K562 (cell line): ENCODE data around the gene GIGYF2. TPM values are rescaled to one million over a fixed set of nuclear protein-coding genes. Genes with fewer than 3 reads are reported as not detected.

Source experiments
- ATAC-seq: fragments of 200-7000 bp; cut with Tn5 transposase; 3 replicates; pipeline ENCODE4 v1.9.1; 2020; ENCODE audit warnings: moderate library complexity
- BruUV-seq: library from RNA; stranded (reverse); fragments of 400-500 nt; replicated peaks from 2 replicates; lab custom pipeline; 2021; lab: Mats Ljungman, UMichigan
- CTCF ChIA-PET: fragments of 300-600 bp; formaldehyde crosslinking; extraction: SDS; loops from one replicate; lab custom pipeline; 2021; ENCODE audit warnings: low intra/inter-chr PET ratio; lab: Yijun Ruan, JAX
- POLR2A ChIA-PET: fragments of 300-600, 350-650 bp; sonication (Branson Sonifier 250); formaldehyde crosslinking; extraction: SDS; loops from one replicate; lab custom pipeline; 2021; ENCODE audit warnings: antibody characterized with exemption, inconsistent platforms; lab: Yijun Ruan, JAX
- DNase-seq, 4 experiments: peaks; one replicate each; pipeline versions ENCODE4 v3.0.0 to v3.0.0-alpha.2; 2011 to 2018; ENCODE audit warnings: low spot score in 3 of 4, mixed read lengths in 3 of 4; ENCODE audit errors: extremely low read depth in 1 of 4
- FAIRE-seq: peaks from 2 replicates; lab custom pipeline; 2011; peaks lifted over from hg19 to GRCh38; lab: Jason Lieb, UNC
- H2AFZ ChIP-seq: 2 replicates; pipeline ENCODE4 v1.6.0; 2011; ENCODE audit warnings: low read depth, low read length, control low read depth, inconsistent platforms
- H3K27ac ChIP-seq: fragments of 200-600 bp; 3 replicates; pipeline ENCODE4 v1.8.0; 2011; ENCODE audit warnings: low read depth, mild to moderate bottlenecking, control low read depth, inconsistent platforms, low read length, moderate library complexity, mixed read lengths; ENCODE audit errors: extremely low read depth
- H3K27me3 ChIP-seq, 2 experiments: fragments of 300-600 bp in 1 of 2; 2 replicates in 1 of 2; 3 replicates in 1 of 2; pipeline versions ENCODE4 v1.6.0 to v1.8.0; 2011; ENCODE audit warnings: inconsistent platforms in 2 of 2, low read length in 2 of 2, mild to moderate bottlenecking in 1 of 2, mixed read lengths in 1 of 2, moderate library complexity in 1 of 2; ENCODE audit not compliant: control insufficient read depth in 2 of 2, insufficient read depth in 2 of 2
- H3K36me3 ChIP-seq: fragments of 300-600 bp; 3 replicates; pipeline ENCODE4 v1.8.0; 2011; ENCODE audit warnings: mild to moderate bottlenecking, low read length, inconsistent platforms; ENCODE audit not compliant: control insufficient read depth, insufficient read depth
- H3K4me1 ChIP-seq, 2 experiments: fragments of 200-600 bp in 1 of 2; replicated peaks in 1 of 2; 2 replicates in 1 of 2; 3 replicates in 1 of 2; pipeline versions ENCODE4 v1.5.1 to v1.8.0; 2011; ENCODE audit warnings: inconsistent platforms in 2 of 2, low read length in 2 of 2, mild to moderate bottlenecking in 1 of 2, mixed read lengths in 1 of 2, moderate library complexity in 1 of 2; ENCODE audit not compliant: control insufficient read depth in 2 of 2, insufficient read depth in 2 of 2
- H3K4me2 ChIP-seq: 2 replicates; pipeline ENCODE4 v1.6.1; 2011; ENCODE audit warnings: low read length, control low read depth, inconsistent platforms, mixed read lengths; ENCODE audit not compliant: insufficient read depth
- H3K4me3 ChIP-seq: fragments of 200-600 bp; sonication (generic), shearing (Covaris generic); 2 replicates; pipeline ENCODE4 v1.5.1; 2016; ENCODE audit warnings: control low read depth, inconsistent platforms
- H3K79me2 ChIP-seq: fragments of 200-600 bp; 3 replicates; pipeline ENCODE4 v1.8.0; 2011; ENCODE audit warnings: low read length, inconsistent platforms; ENCODE audit not compliant: control insufficient read depth, insufficient read depth
- H3K9ac ChIP-seq, 2 experiments: 2 replicates each; pipeline versions ENCODE4 v1.6.0 to v1.6.1; 2011; ENCODE audit warnings: low read depth in 2 of 2, low read length in 2 of 2, control low read depth in 1 of 2, inconsistent platforms in 1 of 2, mild to moderate bottlenecking in 1 of 2, mixed read lengths in 1 of 2; ENCODE audit not compliant: insufficient read depth in 1 of 2
- H3K9me1 ChIP-seq: one replicate; pipeline ENCODE4 v1.6.0; 2011; ENCODE audit warnings: inconsistent platforms, mild to moderate bottlenecking, low read length, moderate library complexity; ENCODE audit not compliant: control insufficient read depth, insufficient read depth
- H3K9me3 ChIP-seq: replicated peaks from 2 replicates; pipeline ENCODE4 v1.5.1; 2011; ENCODE audit warnings: low read depth, low read length, inconsistent platforms; ENCODE audit not compliant: control insufficient read depth, insufficient read depth
- H4K20me1 ChIP-seq: replicated peaks from 2 replicates; pipeline ENCODE4 v1.6.1; 2011; ENCODE audit warnings: low read length, inconsistent platforms, mixed read lengths; ENCODE audit not compliant: control insufficient read depth, insufficient read depth
- FOSL1 ChIP-seq: fragments of 200-800 bp; sonication (Bioruptor generic); conservative IDR thresholded peaks from 2 replicates; pipeline ENCODE4 v1.6.1; 2016; ENCODE audit warnings: missing genetic modification characterization, missing compliant biosample characterization
- FOXJ2 ChIP-seq: fragments of 200-800 bp; sonication (Bioruptor generic); IDR thresholded peaks from 2 replicates; pipeline ENCODE4 v1.6.1; 2016; ENCODE audit warnings: missing genetic modification characterization, missing compliant biosample characterization
- FOXK1 ChIP-seq: sonication (generic); formaldehyde crosslinking; IDR thresholded peaks from 2 replicates; pipeline ENCODE4 v1.8.0; 2022; ENCODE audit warnings: missing genetic modification reagents, mild to moderate bottlenecking, borderline replicate concordance
- GTF2F1 ChIP-seq: IDR thresholded peaks from 2 replicates; pipeline ENCODE4 v1.6.1; 2011; ENCODE audit warnings: low read depth, low read length, improper control_type of control experiment
- SETDB1 ChIP-seq: IDR thresholded peaks from one replicate; pipeline ENCODE4 v1.6.1; 2012; ENCODE audit warnings: low read length, control low read depth, inconsistent platforms
- SPI1 ChIP-seq: IDR thresholded peaks from 2 replicates; pipeline ENCODE4 v1.6.1; 2011; ENCODE audit warnings: low read depth, low read length, control low read depth, borderline replicate concordance
- in situ Hi-C: fragments of 300-500 bp; cut with MboI; formaldehyde crosslinking; loops from 4 replicates; pipeline ENCODE4 v1.15.0; 2018; ENCODE audit warnings: inconsistent platforms, mixed read lengths
- intact Hi-C: fragments of 100-400 bp; cut with micrococcal nuclease; formaldehyde crosslinking; loops from 2 replicates; pipeline ENCODE4 v1.14.2; 2022
- polyA plus RNA-seq, 8 experiments: library from polyadenylated mRNA; depleted of rRNA in 4 of 8; stranded (reverse) in 5 of 8; unstranded in 3 of 8; fragments of >200 nt; fragmentation: Nextera tagmentation in 2 of 8; fragmentation: Illumina TruSeq in 1 of 8; extraction: Ambion mirVana in 2 of 8; extraction: Trizol in 1 of 8; gene quantifications; 2 replicates each; pipeline versions ENCODE4 v1.2.1 to v1.2.3, GENCODE V29; 2011 to 2014; ENCODE audit warnings: inconsistent platforms in 1 of 8, missing spikeins in 1 of 8
- total RNA-seq, 7 experiments: library from RNA; depleted of rRNA in 6 of 7; stranded (reverse); fragments of >200 nt in 6 of 7; fragmentation: Illumina TruSeq in 2 of 7; extraction: Trizol in 2 of 7; gene quantifications; 2 replicates each; pipeline versions ENCODE4 v1.2.1 to v1.2.3, GENCODE V29; 2011 to 2021; ENCODE audit warnings: low replicate concordance in 1 of 7
- TF ChIP-seq, protein P1 (sequence below): fragments of 450-650 bp; IDR thresholded peaks from 2 replicates; pipeline ENCODE4 v1.7.1; 2018; ENCODE audit warnings: mild to moderate bottlenecking, low read depth; ENCODE audit not compliant: partially characterized antibody
- TF ChIP-seq, protein P2 (sequence below): IDR thresholded peaks from 3 replicates; pipeline ENCODE4 v1.6.1; 2011; ENCODE audit warnings: borderline replicate concordance, mild to moderate bottlenecking, moderate library complexity; ENCODE audit not compliant: insufficient read length; ENCODE audit errors: extremely low read depth

Gene GIGYF2
- total and polyA plus RNA-seq, 9 of the 15 experiments (the other 6 are each of a cell fraction or from before 2014, with no cell fraction given) = 12.7 to 52.7 (median 34.9) TPM

DNA sequence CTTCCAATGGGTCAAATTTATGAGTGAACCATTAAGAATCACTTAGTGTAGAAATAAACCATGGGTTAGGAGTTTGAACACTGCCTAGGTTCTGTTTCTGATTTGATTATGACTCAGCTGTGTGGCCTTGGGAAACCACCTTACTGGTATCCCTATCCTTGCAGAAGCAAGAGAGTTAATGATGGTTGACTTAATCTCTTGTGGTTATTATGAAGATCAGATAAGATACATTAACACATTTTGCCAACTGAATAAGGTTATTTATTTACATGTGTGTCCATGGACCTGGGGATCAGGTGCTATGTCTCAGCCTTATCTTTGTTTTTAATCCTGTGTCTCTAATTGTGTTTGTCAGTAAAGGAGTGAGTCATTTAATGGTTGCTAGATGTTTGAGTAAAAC, 84.6 kb downstream of the GIGYF2 start:
- no peak for DNase-seq
- no peaks in the 10 kb centered on the region for H3K79me2 ChIP-seq
- no peaks in the 10 kb centered on the region for H3K4me1 ChIP-seq
- H3K27me3 ChIP-seq = no peaks in the 10 kb centered on the region
- H3K36me3 ChIP-seq = peaks cover 22% of the 10 kb centered on the region
- intact Hi-C loops (no loop called here), in situ Hi-C loops (no loop called here)
- H3K9me1 ChIP-seq = no peaks in the 10 kb centered on the region
- no peak for FAIRE-seq
- H4K20me1 ChIP-seq = no peaks in the 10 kb centered on the region
- no TSS peak for BruUV-seq
- no peak overlapping the region for H3K4me3 ChIP-seq
- no peak overlapping the region for H3K27ac ChIP-seq
- no peak overlapping the region for H3K9ac ChIP-seq
- CTCF ChIA-PET = no interaction called here
- H3K4me2 ChIP-seq = no peak overlapping the region
- H3K9me3 ChIP-seq = no peaks in the 10 kb centered on the region
- ATAC-seq = no peak
- TF ChIP-seq GTF2F1 (no peak), FOSL1 (peak; percentile 55), FOXJ2 (tag) (peak; percentile 88)
- H2AFZ ChIP-seq = no peak overlapping the region
- POLR2A ChIA-PET = no interaction called here

DNA sequence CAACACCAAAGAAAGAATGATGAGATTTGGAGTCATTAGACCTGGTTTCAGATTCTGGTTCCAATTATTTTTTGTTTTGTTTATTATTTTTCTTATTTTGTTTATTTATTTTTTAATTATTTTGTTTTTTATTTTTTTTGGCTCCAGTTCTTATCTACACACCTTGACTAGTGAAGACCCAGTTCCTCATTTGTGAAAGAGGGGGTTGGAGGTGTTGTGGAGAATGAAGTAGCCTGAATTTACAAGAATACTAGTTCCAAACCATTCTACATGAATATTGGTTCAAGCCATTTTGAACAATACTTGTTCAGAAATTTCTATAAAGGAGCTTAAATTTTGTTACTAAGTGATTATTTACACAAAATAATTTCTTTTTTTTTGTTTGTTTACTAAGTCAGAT, 86.1 kb downstream of the GIGYF2 start:
- H3K36me3 ChIP-seq = peaks cover 31% of the 10 kb centered on the region
- H3K9me1 ChIP-seq = no peaks in the 10 kb centered on the region
- in situ Hi-C loops = no loop called here
- H3K4me1 ChIP-seq = no peaks in the 10 kb centered on the region
- ATAC-seq (no peak), FAIRE-seq (no peak)
- H3K9ac ChIP-seq = no peak overlapping the region
- no peaks in the 10 kb centered on the region for H3K27me3 ChIP-seq
- no peaks in the 10 kb centered on the region for H3K79me2 ChIP-seq
- CTCF ChIA-PET = no interaction called here
- H3K4me3 ChIP-seq = no peak overlapping the region
- no peak overlapping the region for H3K4me2 ChIP-seq
- H2AFZ ChIP-seq = no peak overlapping the region
- H3K9me3 ChIP-seq = no peaks in the 10 kb centered on the region
- TF ChIP-seq, protein P1, sequence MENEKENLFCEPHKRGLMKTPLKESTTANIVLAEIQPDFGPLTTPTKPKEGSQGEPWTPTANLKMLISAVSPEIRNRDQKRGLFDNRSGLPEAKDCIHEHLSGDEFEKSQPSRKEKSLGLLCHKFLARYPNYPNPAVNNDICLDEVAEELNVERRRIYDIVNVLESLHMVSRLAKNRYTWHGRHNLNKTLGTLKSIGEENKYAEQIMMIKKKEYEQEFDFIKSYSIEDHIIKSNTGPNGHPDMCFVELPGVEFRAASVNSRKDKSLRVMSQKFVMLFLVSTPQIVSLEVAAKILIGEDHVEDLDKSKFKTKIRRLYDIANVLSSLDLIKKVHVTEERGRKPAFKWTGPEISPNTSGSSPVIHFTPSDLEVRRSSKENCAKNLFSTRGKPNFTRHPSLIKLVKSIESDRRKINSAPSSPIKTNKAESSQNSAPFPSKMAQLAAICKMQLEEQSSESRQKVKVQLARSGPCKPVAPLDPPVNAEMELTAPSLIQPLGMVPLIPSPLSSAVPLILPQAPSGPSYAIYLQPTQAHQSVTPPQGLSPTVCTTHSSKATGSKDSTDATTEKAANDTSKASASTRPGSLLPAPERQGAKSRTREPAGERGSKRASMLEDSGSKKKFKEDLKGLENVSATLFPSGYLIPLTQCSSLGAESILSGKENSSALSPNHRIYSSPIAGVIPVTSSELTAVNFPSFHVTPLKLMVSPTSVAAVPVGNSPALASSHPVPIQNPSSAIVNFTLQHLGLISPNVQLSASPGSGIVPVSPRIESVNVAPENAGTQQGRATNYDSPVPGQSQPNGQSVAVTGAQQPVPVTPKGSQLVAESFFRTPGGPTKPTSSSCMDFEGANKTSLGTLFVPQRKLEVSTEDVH = no peak
- TF ChIP-seq FOXK1 (CRISPR knock-in tag) (no peak), SPI1 (peak; percentile 36; the same call in 1 of the 2 replicates), SETDB1 (no peak)
- TF ChIP-seq, protein P2, sequence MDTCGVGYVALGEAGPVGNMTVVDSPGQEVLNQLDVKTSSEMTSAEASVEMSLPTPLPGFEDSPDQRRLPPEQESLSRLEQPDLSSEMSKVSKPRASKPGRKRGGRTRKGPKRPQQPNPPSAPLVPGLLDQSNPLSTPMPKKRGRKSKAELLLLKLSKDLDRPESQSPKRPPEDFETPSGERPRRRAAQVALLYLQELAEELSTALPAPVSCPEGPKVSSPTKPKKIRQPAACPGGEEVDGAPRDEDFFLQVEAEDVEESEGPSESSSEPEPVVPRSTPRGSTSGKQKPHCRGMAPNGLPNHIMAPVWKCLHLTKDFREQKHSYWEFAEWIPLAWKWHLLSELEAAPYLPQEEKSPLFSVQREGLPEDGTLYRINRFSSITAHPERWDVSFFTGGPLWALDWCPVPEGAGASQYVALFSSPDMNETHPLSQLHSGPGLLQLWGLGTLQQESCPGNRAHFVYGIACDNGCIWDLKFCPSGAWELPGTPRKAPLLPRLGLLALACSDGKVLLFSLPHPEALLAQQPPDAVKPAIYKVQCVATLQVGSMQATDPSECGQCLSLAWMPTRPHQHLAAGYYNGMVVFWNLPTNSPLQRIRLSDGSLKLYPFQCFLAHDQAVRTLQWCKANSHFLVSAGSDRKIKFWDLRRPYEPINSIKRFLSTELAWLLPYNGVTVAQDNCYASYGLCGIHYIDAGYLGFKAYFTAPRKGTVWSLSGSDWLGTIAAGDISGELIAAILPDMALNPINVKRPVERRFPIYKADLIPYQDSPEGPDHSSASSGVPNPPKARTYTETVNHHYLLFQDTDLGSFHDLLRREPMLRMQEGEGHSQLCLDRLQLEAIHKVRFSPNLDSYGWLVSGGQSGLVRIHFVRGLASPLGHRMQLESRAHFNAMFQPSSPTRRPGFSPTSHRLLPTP = no peak
- TF ChIP-seq, all 486 proteins: peak for 1
- Histone ChIP-seq H4K20me1 (no peaks in the 10 kb centered on the region), H3K27ac (no peak overlapping the region)
- no peak for DNase-seq
- BruUV-seq = no TSS peak
- POLR2A ChIA-PET = no interaction called here
- intact Hi-C loops = no loop called here
